KMS-11 (cell line): ENCODE results near the gene KIFC3.

Source experiments
- H2AFZ ChIP-seq: fragments of 200-600 bp; sonication (generic); 2 replicates; pipeline ENCODE4 v1.6.1; 2016; ENCODE audit warnings: antibody characterized with exemption, mixed run types, low read depth
- H3K27ac ChIP-seq: fragments of 200-600 bp; sonication (generic); 2 replicates; pipeline ENCODE4 v1.6.1; 2016; ENCODE audit warnings: mild to moderate bottlenecking, mixed run types
- H3K27me3 ChIP-seq: fragments of 200-600 bp; sonication (generic); 2 replicates; pipeline ENCODE4 v1.6.1; 2017; ENCODE audit warnings: mild to moderate bottlenecking, low read depth, mixed run types, moderate library complexity; ENCODE audit not compliant: insufficient read depth
- H3K36me3 ChIP-seq: fragments of 200-600 bp; sonication (generic); 2 replicates; pipeline ENCODE4 v1.6.1; 2017; ENCODE audit warnings: mild to moderate bottlenecking, mixed run types; ENCODE audit not compliant: insufficient read depth
- H3K4me1 ChIP-seq: fragments of 200-600 bp; sonication (generic); 2 replicates; pipeline ENCODE4 v1.6.1; 2016; ENCODE audit warnings: mild to moderate bottlenecking, low read depth, mixed run types; ENCODE audit not compliant: poor library complexity, severe bottlenecking
- H3K4me2 ChIP-seq: fragments of 200-600 bp; sonication (generic); 2 replicates; pipeline ENCODE4 v1.7.0; 2016; ENCODE audit warnings: mild to moderate bottlenecking, mixed run types
- H3K4me3 ChIP-seq: fragments of 200-600 bp; sonication (generic); IDR thresholded peaks from 2 replicates; pipeline ENCODE4 v1.6.1; 2017; ENCODE audit warnings: low read depth, low read length, mixed read lengths; ENCODE audit not compliant: insufficient read depth
- H3K79me2 ChIP-seq: fragments of 200-600 bp; sonication (generic); 2 replicates; pipeline ENCODE4 v1.6.1; 2016; ENCODE audit warnings: low read depth, mixed run types; ENCODE audit not compliant: insufficient read depth
- H3K9ac ChIP-seq: fragments of 200-600 bp; sonication (generic); 2 replicates; pipeline ENCODE4 v1.6.1; 2016; ENCODE audit warnings: mild to moderate bottlenecking, mixed run types
- H4K20me1 ChIP-seq: fragments of 200-600 bp; sonication (generic); 2 replicates; pipeline ENCODE4 v1.6.1; 2016; ENCODE audit warnings: mild to moderate bottlenecking, mixed run types; ENCODE audit not compliant: insufficient read depth
- TF ChIP-seq, protein P1 (sequence below): fragments of 200-600 bp; sonication (generic); conservative IDR thresholded peaks from 2 replicates; pipeline ENCODE4 v1.6.1; 2017; ENCODE audit warnings: low read depth, mild to moderate bottlenecking, antibody characterized with exemption, low read length, moderate library complexity, mixed read lengths

KIFC3 gene

DNA sequence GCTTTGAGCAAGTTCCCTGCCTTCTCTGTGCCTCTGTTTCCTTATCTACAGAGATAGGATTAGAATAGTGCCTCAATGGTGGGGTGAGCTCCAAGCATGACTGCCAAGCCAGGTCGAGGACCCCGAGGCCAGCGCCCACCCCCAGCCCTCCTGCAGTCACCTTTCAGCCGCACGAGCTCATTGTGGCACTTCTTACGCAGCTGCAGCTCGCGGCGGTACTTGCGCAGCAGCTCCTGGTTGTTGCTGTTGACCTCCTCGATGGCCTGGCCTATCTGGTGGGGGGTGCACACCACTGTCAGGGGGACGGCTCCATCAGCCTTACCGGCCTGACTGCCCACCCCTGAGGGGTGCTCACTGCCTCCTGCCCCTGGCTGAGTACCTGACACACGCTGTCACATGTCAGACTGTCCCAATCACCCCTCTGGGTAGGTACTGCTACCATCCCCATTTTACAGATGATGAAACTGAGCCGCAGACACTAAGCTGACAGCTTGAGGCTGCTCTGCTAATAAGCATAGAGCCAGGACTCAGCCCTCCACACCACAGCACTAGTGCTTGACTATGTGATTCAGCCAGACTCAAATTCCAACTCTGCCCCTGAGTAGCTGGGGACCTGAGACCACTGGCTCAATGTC is 35.5 kb downstream of the KIFC3 start:
- Histone ChIP-seq H3K4me2 (no peak overlapping the region), H3K4me3 (no peak overlapping the region), H3K27ac (no peak overlapping the region), H3K27me3 (no peaks in the 10 kb centered on the region), H4K20me1 (no peaks in the 10 kb centered on the region), H3K79me2 (no peaks in the 10 kb centered on the region), H3K9ac (no peak overlapping the region), H3K4me1 (peaks cover 4% of the 10 kb centered on the region), H2AFZ (no peak overlapping the region), H3K36me3 (no peaks in the 10 kb centered on the region)
- TF ChIP-seq, protein P1, sequence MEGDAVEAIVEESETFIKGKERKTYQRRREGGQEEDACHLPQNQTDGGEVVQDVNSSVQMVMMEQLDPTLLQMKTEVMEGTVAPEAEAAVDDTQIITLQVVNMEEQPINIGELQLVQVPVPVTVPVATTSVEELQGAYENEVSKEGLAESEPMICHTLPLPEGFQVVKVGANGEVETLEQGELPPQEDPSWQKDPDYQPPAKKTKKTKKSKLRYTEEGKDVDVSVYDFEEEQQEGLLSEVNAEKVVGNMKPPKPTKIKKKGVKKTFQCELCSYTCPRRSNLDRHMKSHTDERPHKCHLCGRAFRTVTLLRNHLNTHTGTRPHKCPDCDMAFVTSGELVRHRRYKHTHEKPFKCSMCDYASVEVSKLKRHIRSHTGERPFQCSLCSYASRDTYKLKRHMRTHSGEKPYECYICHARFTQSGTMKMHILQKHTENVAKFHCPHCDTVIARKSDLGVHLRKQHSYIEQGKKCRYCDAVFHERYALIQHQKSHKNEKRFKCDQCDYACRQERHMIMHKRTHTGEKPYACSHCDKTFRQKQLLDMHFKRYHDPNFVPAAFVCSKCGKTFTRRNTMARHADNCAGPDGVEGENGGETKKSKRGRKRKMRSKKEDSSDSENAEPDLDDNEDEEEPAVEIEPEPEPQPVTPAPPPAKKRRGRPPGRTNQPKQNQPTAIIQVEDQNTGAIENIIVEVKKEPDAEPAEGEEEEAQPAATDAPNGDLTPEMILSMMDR, result no peak

DNA sequence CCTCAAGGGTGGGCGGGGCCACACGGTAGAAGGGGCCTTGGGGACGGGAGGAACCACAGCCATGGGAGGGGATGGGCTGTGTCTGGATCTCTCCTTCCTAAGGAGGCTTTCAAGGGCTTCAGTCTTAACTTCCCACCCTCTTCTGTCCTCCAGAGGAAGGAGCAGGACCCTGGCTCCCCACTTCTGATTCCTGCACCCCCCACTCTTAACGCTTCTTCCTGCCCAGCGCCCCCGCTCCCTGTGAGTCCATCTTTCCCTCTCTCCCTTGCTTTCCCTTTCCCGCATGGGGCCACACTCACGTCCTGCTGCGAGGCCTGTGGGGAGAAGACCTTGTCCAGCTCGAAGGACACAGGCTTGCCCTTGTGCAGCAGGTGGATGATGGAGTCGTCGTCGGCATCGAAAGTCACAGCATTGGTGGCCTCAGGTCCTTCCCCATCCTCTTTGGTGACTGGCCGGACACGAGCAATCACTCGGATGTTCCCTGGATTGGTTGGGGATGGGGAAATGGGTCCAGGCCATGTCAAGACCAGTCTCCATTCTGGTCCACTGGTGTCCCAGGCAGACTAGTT is 37.0 kb downstream of the KIFC3 start:
- no peaks in the 10 kb centered on the region for H4K20me1 ChIP-seq
- H3K27me3 ChIP-seq, result no peaks in the 10 kb centered on the region
- no peak overlapping the region for H2AFZ ChIP-seq
- no peak overlapping the region for H3K9ac ChIP-seq
- H3K4me3 ChIP-seq, result no peak overlapping the region
- H3K4me1 ChIP-seq, result peaks cover 4% of the 10 kb centered on the region
- no peak overlapping the region for H3K27ac ChIP-seq
- H3K4me2 ChIP-seq, result no peak overlapping the region
- no peaks in the 10 kb centered on the region for H3K36me3 ChIP-seq
- TF ChIP-seq, protein P1, result no peak
- no peaks in the 10 kb centered on the region for H3K79me2 ChIP-seq

DNA sequence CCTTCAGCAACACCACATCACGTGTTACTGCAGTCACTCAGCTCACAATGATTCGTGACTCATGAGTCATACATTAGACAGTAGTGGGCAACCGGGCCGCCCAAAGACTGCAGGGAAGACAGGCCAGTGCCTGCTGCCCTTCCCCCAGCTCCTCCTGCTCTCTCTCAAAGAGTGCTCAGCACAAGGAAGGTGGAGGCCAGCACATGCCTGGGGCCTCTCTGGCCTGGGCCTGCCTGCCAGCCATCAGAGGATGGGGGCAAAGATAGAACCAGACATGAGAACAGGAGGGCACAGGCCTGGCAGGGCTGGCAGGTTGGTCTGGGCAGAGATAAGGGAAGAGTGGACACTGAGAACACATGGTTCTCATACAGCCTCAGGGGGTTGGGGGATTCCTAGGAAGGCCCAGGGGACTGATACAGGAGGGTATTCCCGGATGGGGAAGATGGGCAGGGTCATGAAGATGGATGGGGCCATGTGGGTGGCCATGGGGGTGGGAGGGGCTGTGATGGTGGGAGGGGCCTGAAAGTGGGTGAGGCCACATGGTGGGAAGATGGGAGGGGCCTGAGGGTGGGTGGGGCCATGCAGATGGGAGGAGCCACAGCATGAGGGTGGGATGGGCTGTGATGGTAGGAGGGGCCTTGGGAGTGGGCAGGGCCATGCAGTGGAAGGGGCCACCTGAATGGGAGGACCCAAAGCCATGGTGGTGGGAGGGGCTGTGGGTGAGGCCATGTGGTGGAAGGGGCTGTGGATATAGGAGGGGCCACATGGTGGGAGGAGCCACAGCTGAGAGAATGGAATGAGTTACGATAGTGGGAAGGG is 37.7 kb downstream of the KIFC3 start:
- H2AFZ ChIP-seq, result peak overlapping the region; percentile 41; the same call in 1 of the 2 replicates
- H3K36me3 ChIP-seq, result no peaks in the 10 kb centered on the region
- H3K79me2 ChIP-seq, result no peaks in the 10 kb centered on the region
- H3K27me3 ChIP-seq, result no peaks in the 10 kb centered on the region
- H3K27ac ChIP-seq, result no peak overlapping the region
- TF ChIP-seq, protein P1, result no peak
- H3K4me1 ChIP-seq, result peaks cover 4% of the 10 kb centered on the region
- no peak overlapping the region for H3K9ac ChIP-seq
- no peaks in the 10 kb centered on the region for H4K20me1 ChIP-seq
- H3K4me2 ChIP-seq, result no peak overlapping the region
- no peak overlapping the region for H3K4me3 ChIP-seq

DNA sequence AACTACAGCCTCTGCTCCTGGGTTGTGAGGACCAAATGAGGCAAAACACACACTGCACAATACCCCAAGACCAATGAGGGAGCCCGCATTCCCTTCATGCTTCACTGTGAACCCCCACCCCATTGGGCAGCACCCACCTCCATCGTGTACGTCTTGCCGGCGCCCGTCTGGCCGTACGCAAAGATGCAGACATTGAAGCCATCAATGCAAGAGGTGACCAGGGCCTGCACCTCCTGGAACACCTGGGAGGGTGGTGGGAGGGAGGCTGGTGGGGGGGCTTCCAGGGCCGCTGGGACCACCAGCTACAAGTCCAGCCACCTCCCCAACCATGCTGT is 38.3 kb downstream of the KIFC3 start:
- TF ChIP-seq, protein P1, result no peak
- Histone ChIP-seq H3K27me3 (no peaks in the 10 kb centered on the region), H3K4me2 (no peak overlapping the region), H3K27ac (no peak overlapping the region), H3K4me1 (peaks cover 4% of the 10 kb centered on the region), H3K4me3 (no peak overlapping the region), H3K36me3 (no peaks in the 10 kb centered on the region), H2AFZ (no peak overlapping the region), H4K20me1 (no peaks in the 10 kb centered on the region), H3K79me2 (no peaks in the 10 kb centered on the region), H3K9ac (no peak overlapping the region)
